ENCODE measurements around the gene GDI2. TPM values are rescaled to one million over a fixed set of nuclear protein-coding genes. Genes with fewer than 3 reads are reported as not detected.

The GDI2 gene
- total RNA-seq, 1 experiment from 2014 or later, result 380 TPM

DNA sequence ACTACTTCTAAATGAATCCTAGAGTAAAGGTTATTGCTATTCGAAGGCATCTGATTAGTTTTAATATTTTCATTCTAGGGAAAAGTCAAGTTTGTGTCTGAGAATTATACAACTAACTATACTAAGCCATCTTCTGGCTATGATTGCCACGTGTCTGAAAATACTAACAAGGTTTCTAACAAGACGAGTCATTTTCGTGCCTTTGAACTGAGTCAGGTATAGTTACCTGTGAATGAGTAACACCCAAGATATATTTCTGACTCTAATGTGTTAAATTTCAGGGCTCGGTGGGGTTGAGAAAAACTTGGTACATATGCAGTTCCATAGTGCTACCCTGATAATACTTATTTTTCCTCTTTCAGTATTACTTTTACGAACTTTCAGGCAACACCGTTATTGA lies 93.1 kb downstream of the GDI2 start:
- no peak for DNase-seq (ENCODE audit: low read depth)
- in situ Hi-C loops (cut with HindIII; ENCODE audit: low pct_unique_long_range_greater_than_20kb, low sequenced_read_pairs), result no loop called here

DNA sequence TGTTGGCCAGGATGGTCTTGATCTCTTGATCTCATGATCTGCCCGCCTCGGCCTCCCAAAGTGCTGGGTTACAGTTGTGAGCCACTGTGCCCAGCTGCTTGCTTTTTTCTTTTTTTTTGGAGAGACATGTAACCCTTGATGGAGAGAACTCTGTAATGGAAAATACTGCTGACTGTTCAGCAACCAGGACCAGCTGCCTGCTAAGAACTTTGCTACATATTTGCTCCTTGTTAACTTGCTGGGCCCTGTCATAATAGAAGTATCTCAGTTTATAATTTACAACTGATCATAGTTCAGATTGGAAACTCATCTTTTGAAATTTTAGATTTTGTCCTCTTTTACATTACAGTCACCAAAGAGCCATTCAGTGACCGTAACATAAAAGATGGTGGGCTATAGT lies 93.7 kb downstream of the GDI2 start:
- in situ Hi-C loops (cut with HindIII; ENCODE audit: low pct_unique_long_range_greater_than_20kb, low sequenced_read_pairs), result no loop called here
- no peak for DNase-seq (ENCODE audit: low read depth)

Other genes starting within 250 kb of the GDI2 start
- 21.4 and 28.8 TPM in 2 replicates for gene ASB13, start 146.8 kb downstream of the GDI2 start, total RNA-seq (2014; rRNA removed; shearing (Covaris generic); ENCODE audit: low replicate concordance)
- 17.3 and 24.5 TPM in 2 replicates for gene TASOR2, start 128.6 kb downstream of the GDI2 start, total RNA-seq (2014; rRNA removed; shearing (Covaris generic); ENCODE audit: low replicate concordance)
- gene ANKRD16, start 76.5 kb upstream of the GDI2 start, total RNA-seq (2014; rRNA removed; shearing (Covaris generic); ENCODE audit: low replicate concordance), result 10.4 and 10.5 TPM in 2 replicates
- 57.7 and 85.1 TPM in 2 replicates for gene FBH1, start 76.8 kb upstream of the GDI2 start, total RNA-seq (2014; rRNA removed; shearing (Covaris generic); ENCODE audit: low replicate concordance)
- gene IL15RA, start 164.1 kb upstream of the GDI2 start, total RNA-seq (2014; rRNA removed; shearing (Covaris generic); ENCODE audit: low replicate concordance), result 20.9 and 49.6 TPM in 2 replicates
- not detected in 2 replicates for gene IL2RA, start 248.9 kb upstream of the GDI2 start, total RNA-seq (2014; rRNA removed; shearing (Covaris generic); ENCODE audit: low replicate concordance)

Measured in Caki2 (cell line).